Endothelial cell (in vitro differentiated cells): Measurements from ENCODE around the gene PLA1A. TPM values are rescaled to one million over a fixed set of nuclear protein-coding genes. Genes with fewer than 3 reads are reported as not detected.

Experiments used
- DNase-seq: peaks from one replicate; pipeline ENCODE4 v3.0.0; 2021; ENCODE audit warnings: low spot score
- H3K27ac Mint-ChIP-seq: one replicate; pipeline ENCODE4 v1.8.0; 2021; ENCODE audit warnings: mixed read lengths, inconsistent platforms; ENCODE audit not compliant: unreplicated experiment
- H3K27me3 Mint-ChIP-seq: one replicate; pipeline ENCODE4 v1.8.0; 2021; ENCODE audit warnings: mild to moderate bottlenecking, moderate library complexity, mixed read lengths, inconsistent platforms; ENCODE audit not compliant: unreplicated experiment
- H3K36me3 Mint-ChIP-seq: one replicate; pipeline ENCODE4 v1.8.0; 2021; ENCODE audit warnings: mild to moderate bottlenecking, low read depth, mixed read lengths, inconsistent platforms; ENCODE audit not compliant: unreplicated experiment
- H3K4me1 Mint-ChIP-seq: one replicate; pipeline ENCODE4 v1.8.0; 2021; ENCODE audit warnings: mild to moderate bottlenecking, mixed read lengths, inconsistent platforms; ENCODE audit not compliant: unreplicated experiment
- H3K4me3 Mint-ChIP-seq: one replicate; pipeline ENCODE4 v1.8.0; 2021; ENCODE audit warnings: mild to moderate bottlenecking, mixed read lengths, inconsistent platforms; ENCODE audit not compliant: unreplicated experiment
- H3K9me3 Mint-ChIP-seq: one replicate; pipeline ENCODE4 v1.8.0; 2021; ENCODE audit warnings: mixed read lengths, inconsistent platforms; ENCODE audit not compliant: unreplicated experiment
- total RNA-seq: library from RNA; stranded (reverse); fragmentation: NEBNext Ultra II Directional; extraction: Animal tissue kit (Norgen Biotek cat#: 25700); gene quantifications from one replicate; pipeline ENCODE4 v1.2.1, GENCODE V29; 2021; ENCODE audit not compliant: unreplicated experiment
- TF ChIP-seq, protein P1 (sequence below): fragments of 200-600 bp; sonication (generic); IDR thresholded peaks from one replicate; pipeline ENCODE4 v1.5.0; 2021; ENCODE audit warnings: antibody characterized with exemption; ENCODE audit not compliant: unreplicated experiment

The PLA1A gene
- total RNA-seq, 1 donor from 2014 or later, result 0.80 TPM

GRCh38 chr3:119630128-119630879 lies 32.6 kb downstream of the PLA1A start:
- H3K27ac Mint-ChIP-seq, result no peak overlapping the region
- no peak overlapping the region for H3K4me3 Mint-ChIP-seq
- peaks cover 7% of the 10 kb centered on the region for H3K4me1 Mint-ChIP-seq
- H3K36me3 Mint-ChIP-seq, result no peaks in the 10 kb centered on the region
- no peaks in the 10 kb centered on the region for H3K9me3 Mint-ChIP-seq
- DNase-seq, result no peak
- H3K27me3 Mint-ChIP-seq, result peaks cover 7% of the 10 kb centered on the region
- TF ChIP-seq, protein P1, sequence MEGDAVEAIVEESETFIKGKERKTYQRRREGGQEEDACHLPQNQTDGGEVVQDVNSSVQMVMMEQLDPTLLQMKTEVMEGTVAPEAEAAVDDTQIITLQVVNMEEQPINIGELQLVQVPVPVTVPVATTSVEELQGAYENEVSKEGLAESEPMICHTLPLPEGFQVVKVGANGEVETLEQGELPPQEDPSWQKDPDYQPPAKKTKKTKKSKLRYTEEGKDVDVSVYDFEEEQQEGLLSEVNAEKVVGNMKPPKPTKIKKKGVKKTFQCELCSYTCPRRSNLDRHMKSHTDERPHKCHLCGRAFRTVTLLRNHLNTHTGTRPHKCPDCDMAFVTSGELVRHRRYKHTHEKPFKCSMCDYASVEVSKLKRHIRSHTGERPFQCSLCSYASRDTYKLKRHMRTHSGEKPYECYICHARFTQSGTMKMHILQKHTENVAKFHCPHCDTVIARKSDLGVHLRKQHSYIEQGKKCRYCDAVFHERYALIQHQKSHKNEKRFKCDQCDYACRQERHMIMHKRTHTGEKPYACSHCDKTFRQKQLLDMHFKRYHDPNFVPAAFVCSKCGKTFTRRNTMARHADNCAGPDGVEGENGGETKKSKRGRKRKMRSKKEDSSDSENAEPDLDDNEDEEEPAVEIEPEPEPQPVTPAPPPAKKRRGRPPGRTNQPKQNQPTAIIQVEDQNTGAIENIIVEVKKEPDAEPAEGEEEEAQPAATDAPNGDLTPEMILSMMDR, result no peak

DNA sequence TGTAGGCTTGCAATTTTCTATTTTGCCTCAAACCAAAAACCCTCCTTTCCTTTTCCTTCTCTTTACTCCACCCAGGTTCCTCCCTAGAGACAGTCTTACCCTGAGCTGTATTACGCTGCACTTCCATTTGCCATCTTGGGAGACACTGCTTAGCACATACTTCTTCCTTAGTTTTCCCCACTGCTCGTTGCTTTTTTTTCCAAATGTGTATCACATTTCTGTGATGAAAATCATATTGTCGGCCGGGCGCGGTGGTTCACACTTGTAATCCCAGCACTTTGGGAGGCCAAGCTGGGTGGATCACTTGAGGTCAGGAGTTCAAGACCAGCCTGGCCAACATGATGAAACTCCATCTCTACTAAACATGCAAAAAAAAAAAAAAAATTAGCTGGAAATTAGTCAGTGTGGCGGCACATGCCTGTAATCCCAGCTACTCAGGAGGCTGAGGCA lies 33.2 kb downstream of the PLA1A start:
- H3K36me3 Mint-ChIP-seq, result no peaks in the 10 kb centered on the region
- TF ChIP-seq, protein P1, result no peak

DNA sequence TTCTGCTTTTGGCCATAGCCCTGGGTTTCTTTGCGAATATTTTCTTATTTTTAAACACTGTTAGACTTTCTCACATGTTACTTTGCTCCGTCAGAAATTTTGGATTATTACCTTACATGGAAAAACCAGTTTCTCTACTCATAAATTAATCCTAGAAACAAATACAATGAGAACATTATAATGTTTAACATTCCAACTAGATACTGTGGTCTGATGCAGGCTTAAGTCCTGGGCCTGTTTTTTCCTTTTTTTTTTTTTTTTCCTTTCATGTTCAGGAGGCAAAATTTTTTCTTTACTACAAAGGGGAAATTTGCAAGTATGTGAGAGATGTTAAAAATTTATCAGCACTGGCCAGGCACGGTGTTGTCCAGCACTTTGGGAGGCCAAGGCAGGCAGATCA lies 33.8 kb downstream of the PLA1A start:
- H3K4me1 Mint-ChIP-seq, result peaks cover 5% of the 10 kb centered on the region
- H3K36me3 Mint-ChIP-seq, result no peaks in the 10 kb centered on the region
- no peak overlapping the region for H3K27ac Mint-ChIP-seq
- H3K27me3 Mint-ChIP-seq, result no peaks in the 10 kb centered on the region
- no peak overlapping the region for H3K4me3 Mint-ChIP-seq
- no peak for DNase-seq
- no peaks in the 10 kb centered on the region for H3K9me3 Mint-ChIP-seq
- TF ChIP-seq, protein P1, result no peak

More for the DNA sequence above, 33.2 kb downstream of the PLA1A start:
- no peaks in the 10 kb centered on the region for H3K9me3 Mint-ChIP-seq
- no peak overlapping the region for H3K27ac Mint-ChIP-seq
- peaks cover 5% of the 10 kb centered on the region for H3K4me1 Mint-ChIP-seq
- peaks cover 4% of the 10 kb centered on the region for H3K27me3 Mint-ChIP-seq
- H3K4me3 Mint-ChIP-seq, result no peak overlapping the region
- no peak for DNase-seq

GRCh38 chr3:119632216-119632615 lies 34.5 kb downstream of the PLA1A start:
- Mint-ChIP-seq H3K9me3 (no peaks in the 10 kb centered on the region), H3K36me3 (no peaks in the 10 kb centered on the region), H3K27ac (no peak overlapping the region), H3K4me3 (no peak overlapping the region), H3K27me3 (no peaks in the 10 kb centered on the region), H3K4me1 (peaks cover 4% of the 10 kb centered on the region)
- no peak for DNase-seq
- TF ChIP-seq, protein P1, result no peak

- no peaks in the 10 kb centered on the region for H3K27me3 Mint-ChIP-seq
- TF ChIP-seq, protein P1, result no peak
- no peak overlapping the region for H3K27ac Mint-ChIP-seq
- no peaks in the 10 kb centered on the region for H3K4me1 Mint-ChIP-seq
- no peak for DNase-seq
- H3K36me3 Mint-ChIP-seq, result no peaks in the 10 kb centered on the region
- H3K4me3 Mint-ChIP-seq, result no peak overlapping the region
- no peaks in the 10 kb centered on the region for H3K9me3 Mint-ChIP-seq
These were observed 35.1 kb downstream of the PLA1A start for GRCh38 chr3:119632829-119633228.
